Right atrium auricular region (tissue), 2 donors: ENCODE results near the gene EFCAB9. TPM values are rescaled to one million over a fixed set of nuclear protein-coding genes. Genes with fewer than 3 reads are reported as not detected.

Experiments used
- DNase-seq: peaks from one replicate; pipeline ENCODE4 v3.0.0-alpha.2; 2019; ENCODE audit warnings: low spot score
- H3K27ac ChIP-seq, 2 donors: fragments of 200-600 bp; sonication (generic); 1 replicate in 1 of 2; 2 replicates in 1 of 2; pipeline ENCODE4 v1.5.1; 2016 to 2019
- H3K27me3 ChIP-seq, 2 donors: fragments of 200-600 bp; sonication (generic); one replicate each; pipeline versions ENCODE4 v1.5.1 to v1.6.0; 2017 to 2019
- H3K36me3 ChIP-seq: fragments of 200-600 bp; sonication (generic); one replicate; pipeline ENCODE4 v1.5.1; 2016
- H3K4me1 ChIP-seq, 2 donors: fragments of 200-600 bp; sonication (generic); one replicate each; pipeline versions ENCODE4 v1.5.1 to v1.6.0; 2017 to 2019
- H3K4me3 ChIP-seq, 2 donors: fragments of 200-600 bp; sonication (generic); 1 replicate in 1 of 2; 2 replicates in 1 of 2; pipeline ENCODE4 v1.5.1; 2017 to 2019; ENCODE audit warnings: mild to moderate bottlenecking in 1 of 2, moderate library complexity in 1 of 2
- H3K9me3 ChIP-seq, 2 donors: fragments of 200-600 bp; sonication (generic); one replicate each; pipeline ENCODE4 v1.5.1; 2019
- CTCF ChIP-seq, 2 donors: fragments of 200-600 bp; sonication (generic); IDR thresholded peaks; one replicate each; pipeline ENCODE4 v1.5.1; 2019; ENCODE audit warnings: antibody characterized with exemption in 2 of 2
- total RNA-seq, 2 donors: library from RNA; depleted of rRNA; stranded (reverse); fragments of >200 nt; gene quantifications; one replicate each; pipeline ENCODE4 v1.1.0, GENCODE V29; 2016

Gene EFCAB9
- total RNA-seq, 2 donors from 2014 or later = not detected

- Histone ChIP-seq H3K36me3 (peaks cover 12% of the 10 kb centered on the region), H3K27ac (no peak overlapping the region), H3K4me1 (no peaks in the 10 kb centered on the region), H3K4me3 (no peak overlapping the region), H3K9me3 (peaks cover 0 to 22% of the 10 kb centered on the region in 2 donors), H3K27me3 (no peaks in the 10 kb centered on the region)
- no peak for DNase-seq
- TF ChIP-seq CTCF (IDR thresholded peaks at IDR 0.05) = no peak
Measured at GRCh38 chr5:172252501-172252900, 58.5 kb downstream of the EFCAB9 start.

Other genes starting within 250 kb of the EFCAB9 start
- gene FBXW11, start 187.5 kb upstream of the EFCAB9 start, total RNA-seq = 10 to 100 TPM; 76.3 to 81.7 TPM
- 10 to 100 TPM in 1 of 2 donors, 1 to 10 TPM in 1; 6.9 to 10.8 TPM for gene STK10, start 5.9 kb upstream of the EFCAB9 start, total RNA-seq
- gene UBTD2, start 89.6 kb downstream of the EFCAB9 start, total RNA-seq = 10 to 100 TPM in 1 of 2 donors, 1 to 10 TPM in 1; 6.6 to 12.4 TPM